ENCODE results near the gene DMAP1.
A peak's percentile ranks its signal among the peaks of the same experiment; 100 is the strongest.

DMAP1 gene

GRCh38 chr1:44256762-44257554, 43.7 kb downstream of the DMAP1 start:
- no peak for DNase-seq

GRCh38 chr1:44259090-44259489, 45.8 kb downstream of the DMAP1 start:
- DNase-seq, result no peak

GRCh38 chr1:44260792-44261170, 47.5 kb downstream of the DMAP1 start:
- DNase-seq, result no peak

- DNase-seq, result no peak
Observed at GRCh38 chr1:44261171-44261817, 48.0 kb downstream of the DMAP1 start.

- DNase-seq, result no peak
Observed at GRCh38 chr1:44261962-44262361, 48.7 kb downstream of the DMAP1 start.

GRCh38 chr1:44262414-44262813, 49.1 kb downstream of the DMAP1 start:
- no peak for DNase-seq

GRCh38 chr1:44262816-44263567, 49.7 kb downstream of the DMAP1 start:
- no peak for DNase-seq

- DNase-seq, result peak in 1 of 2 donors; percentile 12
Observed at GRCh38 chr1:44263568-44264450, 50.5 kb downstream of the DMAP1 start.

- no peak for DNase-seq
Observed at GRCh38 chr1:44264451-44264771, 51.1 kb downstream of the DMAP1 start.

- no peak for DNase-seq
Observed at GRCh38 chr1:44265656-44266358, 52.5 kb downstream of the DMAP1 start.

- DNase-seq, result no peak
Observed at GRCh38 chr1:44266400-44267344, 53.4 kb downstream of the DMAP1 start.

GRCh38 chr1:44267438-44267837, 54.2 kb downstream of the DMAP1 start:
- DNase-seq, result no peak

- DNase-seq, result no peak
Observed at GRCh38 chr1:44268054-44268453, 54.8 kb downstream of the DMAP1 start.
